GM10248 (cell line): ENCODE results near the gene ME3.

Experiments used
- CTCF ChIA-PET: fragments of 300-600 bp; sonication (Branson Sonifier 250); formaldehyde crosslinking; extraction: SDS; loops from one replicate; lab custom pipeline; 2021; ENCODE audit warnings: antibody characterized with exemption; lab: Yijun Ruan, JAX
- POLR2A ChIA-PET: fragments of 350-650 bp; sonication (Branson Sonifier 250); formaldehyde crosslinking; extraction: SDS; loops from one replicate; lab custom pipeline; 2020; ENCODE audit warnings: antibody characterized with exemption; lab: Yijun Ruan, JAX
- DNase-seq: peaks from one replicate; pipeline ENCODE4 v3.0.0; 2012; ENCODE audit errors: extremely low spot score
- CTCF ChIP-seq: IDR thresholded peaks from 2 replicates; pipeline ENCODE4 v1.5.1; 2012; ENCODE audit warnings: mild to moderate bottlenecking, low read depth; ENCODE audit errors: extremely low read depth, missing control alignments, control extremely low read depth

ME3 gene

GRCh38 chr11:86575208-86575855, 97.1 kb downstream of the ME3 start:
- CTCF ChIA-PET: interaction anchor here (1.0 to 1.5 kb wide), 2 partner anchors 7 to 33 kb away, joined by 4 to 6 read pairs; no protein-coding TSS in a partner anchor
- no peak for TF ChIP-seq CTCF
- POLR2A ChIA-PET: no interaction called here
- no peak for DNase-seq

- no peak for DNase-seq
- CTCF ChIA-PET: interaction anchor here (1.5 to 2.1 kb wide), 3 partner anchors 9 to 34 kb away, joined by 3 to 5 read pairs (median 3); no protein-coding TSS in a partner anchor
- no peak for TF ChIP-seq CTCF
- POLR2A ChIA-PET: no interaction called here
Measured at GRCh38 chr11:86574493-86575207, 97.8 kb downstream of the ME3 start.

GRCh38 chr11:86571273-86571948, 101.0 kb downstream of the ME3 start:
- no peak for DNase-seq
- CTCF ChIA-PET: interaction anchor here (0.9 to 1.3 kb wide), 2 partner anchors 13 to 16 kb away, joined by 3 read pairs; no protein-coding TSS in a partner anchor
- POLR2A ChIA-PET: no interaction called here
- TF ChIP-seq CTCF: no peak

- DNase-seq: no peak
- ChIA-PET POLR2A (no interaction called here), CTCF (interaction anchor here (1.2 kb wide), 1 partner anchor 44 kb away, joined by 3 read pairs; no protein-coding TSS in a partner anchor)
- TF ChIP-seq CTCF: no peak
Measured at GRCh38 chr11:86570451-86570850, 102.0 kb downstream of the ME3 start.

- POLR2A ChIA-PET: no interaction called here
- no peak for DNase-seq
- TF ChIP-seq CTCF: no peak
- CTCF ChIA-PET: interaction anchor here (1.0 to 2.0 kb wide), 4 partner anchors 11 to 45 kb away, joined by 3 to 6 read pairs (median 3); no protein-coding TSS in a partner anchor
Measured at GRCh38 chr11:86570020-86570419, 102.4 kb downstream of the ME3 start.

- TF ChIP-seq CTCF: no peak
- ChIA-PET POLR2A (no interaction called here), CTCF (interaction anchor here (0.9 to 2.0 kb wide), 7 partner anchors 11 to 56 kb away, joined by 3 to 6 read pairs (median 3); no protein-coding TSS in a partner anchor)
- DNase-seq: no peak
Measured at GRCh38 chr11:86569109-86569508, 103.3 kb downstream of the ME3 start.
